Endothelial cell of umbilical vein (primary cell): ENCODE results near the gene MPP3.

Source experiments
- MYC ChIP-seq: IDR thresholded peaks from one replicate; pipeline ENCODE4 v1.6.1; 2011; ENCODE audit warnings: mild to moderate bottlenecking, low read depth, low read length
- POLR2A ChIP-seq: IDR thresholded peaks from 2 replicates; pipeline ENCODE4 v1.6.1; 2012; ENCODE audit warnings: low read depth, mild to moderate bottlenecking, control low read depth, low read length
- TF ChIP-seq, protein P1 (sequence below), 2 donors: IDR thresholded peaks; 1 replicate in 1 of 2; 2 replicates in 1 of 2; pipeline ENCODE4 v1.5.1; 2011; ENCODE audit warnings: low read length in 2 of 2, mild to moderate bottlenecking in 2 of 2, moderate library complexity in 2 of 2, control low read depth in 1 of 2, inconsistent platforms in 1 of 2, low read depth in 1 of 2; ENCODE audit not compliant: insufficient read depth in 1 of 2; ENCODE audit errors: extremely low read depth in 1 of 2
- TF ChIP-seq, protein P2 (sequence below): IDR thresholded peaks from 2 replicates; pipeline ENCODE4 v1.6.1; 2011; ENCODE audit not compliant: insufficient read depth, insufficient read length

DNA sequence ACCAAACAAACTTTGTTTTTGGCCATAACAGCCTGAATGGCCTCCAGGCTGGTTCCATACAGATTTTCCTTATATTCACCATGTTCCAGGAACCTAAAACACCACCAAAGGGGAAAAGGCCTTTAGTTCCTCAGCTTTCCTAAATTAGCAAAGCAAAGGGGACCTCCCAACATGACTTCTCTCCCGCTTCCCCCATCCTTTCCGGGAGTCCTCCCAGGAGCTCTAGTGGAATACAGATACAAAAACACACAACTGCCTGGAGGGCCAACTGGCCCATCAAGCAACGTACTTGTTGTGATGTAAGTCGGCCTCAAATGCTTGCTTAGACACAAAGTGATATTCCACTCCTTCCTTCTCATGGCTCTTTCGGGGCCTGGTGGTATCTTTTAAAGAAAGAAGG, 22.1 kb downstream of the MPP3 start:
- TF ChIP-seq, protein P1, sequence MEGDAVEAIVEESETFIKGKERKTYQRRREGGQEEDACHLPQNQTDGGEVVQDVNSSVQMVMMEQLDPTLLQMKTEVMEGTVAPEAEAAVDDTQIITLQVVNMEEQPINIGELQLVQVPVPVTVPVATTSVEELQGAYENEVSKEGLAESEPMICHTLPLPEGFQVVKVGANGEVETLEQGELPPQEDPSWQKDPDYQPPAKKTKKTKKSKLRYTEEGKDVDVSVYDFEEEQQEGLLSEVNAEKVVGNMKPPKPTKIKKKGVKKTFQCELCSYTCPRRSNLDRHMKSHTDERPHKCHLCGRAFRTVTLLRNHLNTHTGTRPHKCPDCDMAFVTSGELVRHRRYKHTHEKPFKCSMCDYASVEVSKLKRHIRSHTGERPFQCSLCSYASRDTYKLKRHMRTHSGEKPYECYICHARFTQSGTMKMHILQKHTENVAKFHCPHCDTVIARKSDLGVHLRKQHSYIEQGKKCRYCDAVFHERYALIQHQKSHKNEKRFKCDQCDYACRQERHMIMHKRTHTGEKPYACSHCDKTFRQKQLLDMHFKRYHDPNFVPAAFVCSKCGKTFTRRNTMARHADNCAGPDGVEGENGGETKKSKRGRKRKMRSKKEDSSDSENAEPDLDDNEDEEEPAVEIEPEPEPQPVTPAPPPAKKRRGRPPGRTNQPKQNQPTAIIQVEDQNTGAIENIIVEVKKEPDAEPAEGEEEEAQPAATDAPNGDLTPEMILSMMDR (IDR thresholded peaks at IDR 0.05; ENCODE audit: extremely low read depth in 1 of 2, insufficient read depth in 1 of 2, low read depth in 1 of 2, low read length in 2 of 2): no peak
- TF ChIP-seq POLR2A (no peak), MYC (no peak)
- TF ChIP-seq, protein P2, sequence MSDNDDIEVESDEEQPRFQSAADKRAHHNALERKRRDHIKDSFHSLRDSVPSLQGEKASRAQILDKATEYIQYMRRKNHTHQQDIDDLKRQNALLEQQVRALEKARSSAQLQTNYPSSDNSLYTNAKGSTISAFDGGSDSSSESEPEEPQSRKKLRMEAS: no peak
